Fibroblast of lung (primary cell): Measurements from ENCODE around the gene BCLAF1. TPM values are rescaled to one million over a fixed set of nuclear protein-coding genes. Genes with fewer than 3 reads are reported as not detected.

Experiments used
- DNase-seq, 2 donors: peaks; one replicate each; pipeline versions ENCODE4 v3.0.0 to v3.0.0-alpha.2; 2010; ENCODE audit warnings: low read depth in 2 of 2
- H2AFZ ChIP-seq: 2 replicates; pipeline ENCODE4 v1.5.1; 2012; ENCODE audit warnings: low read length, control low read depth, inconsistent platforms
- H3K27ac ChIP-seq: 2 replicates; pipeline ENCODE4 v1.5.1; 2011; ENCODE audit warnings: low read length, control low read depth; ENCODE audit not compliant: insufficient read depth
- H3K27me3 ChIP-seq: 2 replicates; pipeline ENCODE4 v1.5.1; 2011; ENCODE audit warnings: mild to moderate bottlenecking, low read length; ENCODE audit not compliant: control insufficient read depth, insufficient read depth
- H3K36me3 ChIP-seq: 2 replicates; pipeline ENCODE4 v1.5.1; 2011; ENCODE audit warnings: low read length; ENCODE audit not compliant: control insufficient read depth, insufficient read depth
- H3K4me1 ChIP-seq: 2 replicates; pipeline ENCODE4 v1.5.1; 2011; ENCODE audit warnings: low read length; ENCODE audit not compliant: control insufficient read depth, insufficient read depth; ENCODE audit errors: extremely low read depth
- H3K4me2 ChIP-seq: 2 replicates; pipeline ENCODE4 v1.5.1; 2011; ENCODE audit warnings: low read length, control low read depth; ENCODE audit not compliant: insufficient read depth; ENCODE audit errors: extremely low read depth
- H3K4me3 ChIP-seq, 4 experiments: fragments of 200-600 bp in 1 of 4; sonication (generic) in 1 of 4; replicated peaks in 1 of 4; 2 replicates each; pipeline ENCODE4 v1.5.1; 2011 to 2016; ENCODE audit warnings: low read length in 4 of 4, low read depth in 3 of 4, mild to moderate bottlenecking in 3 of 4, control low read depth in 2 of 4, inconsistent platforms in 1 of 4, mixed read lengths in 1 of 4; ENCODE audit not compliant: insufficient read depth in 1 of 4; ENCODE audit errors: control extremely low read depth in 1 of 4
- H3K79me2 ChIP-seq: 2 replicates; pipeline ENCODE4 v1.5.1; 2012; ENCODE audit warnings: mild to moderate bottlenecking, low read length, inconsistent platforms; ENCODE audit not compliant: control insufficient read depth, insufficient read depth
- H3K9ac ChIP-seq: 2 replicates; pipeline ENCODE4 v1.5.1; 2011; ENCODE audit warnings: mild to moderate bottlenecking, low read length, control low read depth; ENCODE audit not compliant: insufficient read depth
- H3K9me3 ChIP-seq: 2 replicates; pipeline ENCODE4 v1.5.1; 2012; ENCODE audit warnings: low read depth, low read length; ENCODE audit not compliant: control insufficient read depth, insufficient read depth
- H4K20me1 ChIP-seq: 2 replicates; pipeline ENCODE4 v1.5.1; 2011; ENCODE audit warnings: low read length; ENCODE audit not compliant: control insufficient read depth, insufficient read depth; ENCODE audit errors: extremely low read depth
- CTCF ChIP-seq, 2 donors: IDR thresholded peaks in 1 of 2; conservative IDR thresholded peaks in 1 of 2; 1 replicate in 1 of 2; 2 replicates in 1 of 2; pipeline ENCODE4 v1.5.1; 2011 to 2012; ENCODE audit warnings: low read length in 2 of 2, control low read depth in 1 of 2, inconsistent platforms in 1 of 2, low read depth in 1 of 2, mild to moderate bottlenecking in 1 of 2
- EZH2 ChIP-seq: IDR thresholded peaks from 2 replicates; pipeline ENCODE4 v1.5.1; 2012; ENCODE audit warnings: low read length, control low read depth, mild to moderate bottlenecking; ENCODE audit errors: missing control alignments
- polyA plus RNA-seq, 2 donors: library from polyadenylated mRNA; depleted of rRNA in 1 of 2; stranded (reverse) in 1 of 2; unstranded in 1 of 2; fragments of >200 nt; gene quantifications; 2 replicates each; pipeline ENCODE4 v1.2.1, GENCODE V29; 2011 to 2012; ENCODE audit warnings: missing spikeins in 1 of 2
- total RNA-seq: library from RNA; depleted of rRNA; stranded (reverse); fragments of >200 nt; gene quantifications from 2 replicates; pipeline ENCODE4 v1.2.1, GENCODE V29; 2014

Gene BCLAF1
- total and polyA plus RNA-seq, 2 donors (not counting 1 experiment from before 2014, with no cell fraction given), result 82.6 to 102 TPM

GRCh38 chr6:136262940-136263339 is 26.7 kb downstream of the BCLAF1 start:
- Histone ChIP-seq H3K4me1 (no peaks in the 10 kb centered on the region), H3K27me3 (no peaks in the 10 kb centered on the region), H3K9me3 (no peaks in the 10 kb centered on the region), H3K9ac (no peak overlapping the region), H3K36me3 (peaks cover 8% of the 10 kb centered on the region), H2AFZ (no peak overlapping the region), H3K27ac (no peak overlapping the region), H3K4me2 (no peak overlapping the region), H3K4me3 (no peak overlapping the region), H4K20me1 (no peaks in the 10 kb centered on the region), H3K79me2 (peaks cover 26% of the 10 kb centered on the region)
- DNase-seq, result no peak
- TF ChIP-seq EZH2 (no peak), CTCF (conservative IDR thresholded peaks at IDR 0.05 in 1 of 2, IDR thresholded peaks at IDR 0.05 in 1 of 2; ENCODE audit: low read depth in 1 of 2, low read length in 2 of 2) (no peak)

GRCh38 chr6:136254851-136255466 is 34.7 kb downstream of the BCLAF1 start:
- Histone ChIP-seq H2AFZ (no peak overlapping the region), H3K9ac (no peak overlapping the region), H3K4me3 (no peak overlapping the region), H3K79me2 (no peaks in the 10 kb centered on the region), H4K20me1 (no peaks in the 10 kb centered on the region), H3K4me2 (no peak overlapping the region), H3K4me1 (no peaks in the 10 kb centered on the region), H3K9me3 (no peaks in the 10 kb centered on the region), H3K27me3 (no peaks in the 10 kb centered on the region), H3K36me3 (peaks cover 5% of the 10 kb centered on the region), H3K27ac (no peak overlapping the region)
- DNase-seq, result no peak
- no peak for TF ChIP-seq EZH2
- TF ChIP-seq CTCF (conservative IDR thresholded peaks at IDR 0.05 in 1 of 2, IDR thresholded peaks at IDR 0.05 in 1 of 2; ENCODE audit: low read depth in 1 of 2, low read length in 2 of 2), result no peak

- H3K79me2 ChIP-seq, result peaks cover 9% of the 10 kb centered on the region
- H3K27ac ChIP-seq, result no peak overlapping the region
- H3K4me3 ChIP-seq, result no peak overlapping the region
- TF ChIP-seq EZH2, result no peak
- TF ChIP-seq CTCF (conservative IDR thresholded peaks at IDR 0.05 in 1 of 2, IDR thresholded peaks at IDR 0.05 in 1 of 2; ENCODE audit: low read depth in 1 of 2, low read length in 2 of 2), result no peak
- no peak overlapping the region for H2AFZ ChIP-seq
- H3K27me3 ChIP-seq, result no peaks in the 10 kb centered on the region
- no peak for DNase-seq
- H3K4me2 ChIP-seq, result no peak overlapping the region
- H3K36me3 ChIP-seq, result peaks cover 2% of the 10 kb centered on the region
- no peaks in the 10 kb centered on the region for H3K4me1 ChIP-seq
- H4K20me1 ChIP-seq, result no peaks in the 10 kb centered on the region
- no peaks in the 10 kb centered on the region for H3K9me3 ChIP-seq
- H3K9ac ChIP-seq, result no peak overlapping the region
Observed at GRCh38 chr6:136253734-136254133, 35.9 kb downstream of the BCLAF1 start.
